ENCODE results near the gene SRPX2. TPM values are rescaled to one million over a fixed set of nuclear protein-coding genes. Genes with fewer than 3 reads are reported as not detected.

SRPX2 gene
- total and polyA plus RNA-seq, 9 of the 15 experiments (the other 6 are each of a cell fraction or from before 2014, with no cell fraction given): 0.13 to 0.20 TPM; not detected in 7

DNA sequence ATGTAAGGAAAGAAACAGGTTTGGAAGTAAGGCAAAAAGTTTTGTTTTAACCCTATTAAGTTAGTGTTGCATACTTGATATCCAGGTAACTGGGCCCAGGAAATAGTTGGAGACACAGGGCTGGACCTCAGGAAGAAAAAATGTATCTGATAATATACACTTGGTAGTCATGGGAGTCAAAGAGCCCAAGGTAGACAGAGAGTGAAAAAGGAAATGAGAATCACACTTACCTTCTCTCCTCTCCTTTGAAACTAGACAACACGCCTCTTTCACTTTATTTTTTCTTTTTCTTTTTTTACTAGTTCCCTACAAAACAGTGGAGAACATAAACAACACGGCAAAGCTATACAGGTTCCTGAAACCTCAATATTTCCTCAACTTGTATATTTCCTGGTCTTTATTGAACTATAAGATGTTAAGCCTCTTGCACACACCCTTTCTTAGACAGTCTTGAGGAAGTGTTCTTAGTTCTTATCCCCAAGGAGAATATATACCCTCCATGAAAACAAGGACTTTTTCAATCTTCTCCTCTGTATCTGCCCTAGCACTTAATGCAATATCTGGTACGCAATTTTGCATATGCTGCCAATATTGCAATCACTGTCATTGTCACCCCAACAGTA lies 60.7 kb downstream of the SRPX2 start:
- FAIRE-seq: no peak
- TF ChIP-seq XRCC4 (IDR thresholded peaks at IDR 0.05; ENCODE audit: extremely low read depth, insufficient read depth, insufficient read length): no peak
- no peak for TF ChIP-seq ZNF311 (CRISPR knock-in tag; IDR thresholded peaks at IDR 0.05)
- TF ChIP-seq FOXO4 (CRISPR knock-in tag; IDR thresholded peaks at IDR 0.05): no peak
- no peak for TF ChIP-seq CBFA2T3 (IDR thresholded peaks at IDR 0.05)
- TF ChIP-seq, protein P1, sequence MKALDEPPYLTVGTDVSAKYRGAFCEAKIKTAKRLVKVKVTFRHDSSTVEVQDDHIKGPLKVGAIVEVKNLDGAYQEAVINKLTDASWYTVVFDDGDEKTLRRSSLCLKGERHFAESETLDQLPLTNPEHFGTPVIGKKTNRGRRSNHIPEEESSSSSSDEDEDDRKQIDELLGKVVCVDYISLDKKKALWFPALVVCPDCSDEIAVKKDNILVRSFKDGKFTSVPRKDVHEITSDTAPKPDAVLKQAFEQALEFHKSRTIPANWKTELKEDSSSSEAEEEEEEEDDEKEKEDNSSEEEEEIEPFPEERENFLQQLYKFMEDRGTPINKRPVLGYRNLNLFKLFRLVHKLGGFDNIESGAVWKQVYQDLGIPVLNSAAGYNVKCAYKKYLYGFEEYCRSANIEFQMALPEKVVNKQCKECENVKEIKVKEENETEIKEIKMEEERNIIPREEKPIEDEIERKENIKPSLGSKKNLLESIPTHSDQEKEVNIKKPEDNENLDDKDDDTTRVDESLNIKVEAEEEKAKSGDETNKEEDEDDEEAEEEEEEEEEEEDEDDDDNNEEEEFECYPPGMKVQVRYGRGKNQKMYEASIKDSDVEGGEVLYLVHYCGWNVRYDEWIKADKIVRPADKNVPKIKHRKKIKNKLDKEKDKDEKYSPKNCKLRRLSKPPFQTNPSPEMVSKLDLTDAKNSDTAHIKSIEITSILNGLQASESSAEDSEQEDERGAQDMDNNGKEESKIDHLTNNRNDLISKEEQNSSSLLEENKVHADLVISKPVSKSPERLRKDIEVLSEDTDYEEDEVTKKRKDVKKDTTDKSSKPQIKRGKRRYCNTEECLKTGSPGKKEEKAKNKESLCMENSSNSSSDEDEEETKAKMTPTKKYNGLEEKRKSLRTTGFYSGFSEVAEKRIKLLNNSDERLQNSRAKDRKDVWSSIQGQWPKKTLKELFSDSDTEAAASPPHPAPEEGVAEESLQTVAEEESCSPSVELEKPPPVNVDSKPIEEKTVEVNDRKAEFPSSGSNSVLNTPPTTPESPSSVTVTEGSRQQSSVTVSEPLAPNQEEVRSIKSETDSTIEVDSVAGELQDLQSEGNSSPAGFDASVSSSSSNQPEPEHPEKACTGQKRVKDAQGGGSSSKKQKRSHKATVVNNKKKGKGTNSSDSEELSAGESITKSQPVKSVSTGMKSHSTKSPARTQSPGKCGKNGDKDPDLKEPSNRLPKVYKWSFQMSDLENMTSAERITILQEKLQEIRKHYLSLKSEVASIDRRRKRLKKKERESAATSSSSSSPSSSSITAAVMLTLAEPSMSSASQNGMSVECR (CRISPR knock-in tag; IDR thresholded peaks at IDR 0.05): no peak

More for the DNA sequence above, 60.7 kb downstream of the SRPX2 start:
- no peak for ATAC-seq
- no TSS peak for BruUV-seq (replicated peaks)
- CTCF ChIA-PET (ENCODE audit: low intra/inter-chr PET ratio): no interaction called here
- no peaks in the 10 kb centered on the region for H3K9me3 ChIP-seq (replicated peaks; ENCODE audit: control insufficient read depth, insufficient read depth, low read depth, low read length)
- H3K79me2 ChIP-seq (ENCODE audit: control insufficient read depth, insufficient read depth, low read length): no peaks in the 10 kb centered on the region
- no peak for DNase-seq (ENCODE audit: extremely low read depth in 1 of 4, low spot score in 3 of 4)
- no peak overlapping the region for H2AFZ ChIP-seq (ENCODE audit: low read depth, low read length)
- H3K27me3 ChIP-seq (ENCODE audit: control insufficient read depth in 2 of 2, insufficient read depth in 2 of 2, low read length in 2 of 2): no peaks in the 10 kb centered on the region
- no peak overlapping the region for H3K9ac ChIP-seq (ENCODE audit: insufficient read depth in 1 of 2, low read depth in 2 of 2, low read length in 2 of 2)
- POLR2A ChIA-PET: no interaction called here
- no peaks in the 10 kb centered on the region for H3K4me1 ChIP-seq (replicated peaks in 1 of 2; ENCODE audit: control insufficient read depth in 2 of 2, insufficient read depth in 2 of 2, low read length in 2 of 2)
- H3K4me3 ChIP-seq: no peak overlapping the region
- H4K20me1 ChIP-seq (replicated peaks; ENCODE audit: control insufficient read depth, insufficient read depth, low read length): no peaks in the 10 kb centered on the region
- no peaks in the 10 kb centered on the region for H3K36me3 ChIP-seq (ENCODE audit: control insufficient read depth, insufficient read depth, low read length)
- no peak overlapping the region for H3K4me2 ChIP-seq (ENCODE audit: insufficient read depth, low read length)
- intact Hi-C loops (cut with micrococcal nuclease): no loop called here
- H3K27ac ChIP-seq (ENCODE audit: extremely low read depth, low read depth, low read length): no peak overlapping the region
- no peaks in the 10 kb centered on the region for H3K9me1 ChIP-seq (ENCODE audit: control insufficient read depth, insufficient read depth, low read length)
- in situ Hi-C loops (cut with MboI): no loop called here
- 0% methylated on average over 3 of the region's 3 CpGs for whole genome bisulfite sequencing (ENCODE audit: insufficient coverage, low coverage, missing lambda C conversion rate)
